Tibial nerve (tissue), 4 donors: ENCODE data around the gene WFDC1. TPM values are rescaled to one million over a fixed set of nuclear protein-coding genes. Genes with fewer than 3 reads are reported as not detected.

Experiments used
- DNase-seq, 2 donors: peaks; one replicate each; pipeline ENCODE4 v3.0.0-alpha.2; 2019; ENCODE audit warnings: low spot score in 2 of 2
- H3K27ac ChIP-seq, 4 donors: fragments of 200-600 bp; sonication (generic) in 3 of 4; one replicate each; pipeline ENCODE4 v1.5.1; 2017 to 2019; ENCODE audit warnings: mild to moderate bottlenecking in 1 of 4
- H3K27me3 ChIP-seq, 2 donors: fragments of 200-600 bp; sonication (generic) in 1 of 2; one replicate each; pipeline versions ENCODE4 v1.5.1 to v1.6.0; 2017 to 2019
- H3K36me3 ChIP-seq, 3 donors: fragments of 200-600 bp; sonication (generic); one replicate each; pipeline ENCODE4 v1.5.1; 2018 to 2019
- H3K4me1 ChIP-seq, 4 donors: fragments of 200-600 bp; sonication (generic) in 3 of 4; one replicate each; pipeline ENCODE4 v1.5.1; 2017 to 2019
- H3K4me3 ChIP-seq, 4 donors: fragments of 200-600 bp; sonication (generic) in 3 of 4; one replicate each; pipeline ENCODE4 v1.5.1; 2017 to 2019; ENCODE audit warnings: mild to moderate bottlenecking in 1 of 4, moderate library complexity in 1 of 4
- H3K9me3 ChIP-seq, 4 donors: fragments of 200-600 bp; sonication (generic) in 3 of 4; one replicate each; pipeline ENCODE4 v1.5.1; 2017 to 2019
- EP300 ChIP-seq, 2 donors: sonication (generic); formaldehyde crosslinking; IDR thresholded peaks; one replicate each; pipeline ENCODE4 v1.6.1; 2017; ENCODE audit warnings: antibody characterized with exemption in 2 of 2, mild to moderate bottlenecking in 1 of 2
- POLR2A ChIP-seq, 2 donors: fragments of 450-650 bp; IDR thresholded peaks; one replicate each; pipeline ENCODE4 v1.6.1; 2017; ENCODE audit warnings: antibody characterized with exemption in 2 of 2, mild to moderate bottlenecking in 2 of 2, moderate library complexity in 2 of 2
- WGBS, 2 donors: methylation state at CpG; one replicate each; pipeline ENCODE4 v1.1.5; 2018; 5-methylcytosine and 5-hydroxymethylcytosine counted together
- total RNA-seq, 4 donors: library from RNA; depleted of rRNA; stranded (reverse); fragments of >200 nt; gene quantifications; one replicate each; pipeline ENCODE4 v1.1.0, GENCODE V29; 2016
- TF ChIP-seq, protein P1 (sequence below), 5 experiments: fragments of 200-600 bp in 3 of 5; fragments of 450-650 bp in 2 of 5; sonication (generic) in 3 of 5; IDR thresholded peaks; one replicate each; pipeline ENCODE4 v1.5.1; 2016 to 2019; ENCODE audit warnings: antibody characterized with exemption in 5 of 5, mild to moderate bottlenecking in 3 of 5, moderate library complexity in 2 of 5

The WFDC1 gene
- total RNA-seq, 4 donors from 2014 or later = 3.5 to 4.6 (median 4.2) TPM

DNA sequence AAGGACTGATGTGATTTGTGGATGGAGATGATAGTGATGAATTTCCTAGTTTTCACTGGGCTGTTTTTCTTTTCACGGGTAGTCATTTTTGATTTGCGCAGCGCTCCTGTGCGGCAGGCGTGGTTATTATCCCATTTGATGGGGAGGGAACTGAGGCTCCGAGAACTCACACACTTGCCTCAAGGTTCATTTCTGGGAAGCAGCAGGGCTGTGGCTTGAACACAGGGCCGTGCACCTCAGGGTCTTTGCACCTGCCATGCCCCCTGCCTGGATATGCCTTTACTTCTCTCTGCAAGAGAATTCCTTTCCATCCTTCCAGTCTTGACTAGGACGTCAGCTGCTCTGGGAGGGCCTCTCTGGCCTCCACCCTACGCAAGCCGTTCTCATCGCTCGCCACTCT, 16.3 kb upstream of the WFDC1 start:
- TF ChIP-seq EP300 (IDR thresholded peaks at IDR 0.05) (no peak), POLR2A (IDR thresholded peaks at IDR 0.05) (no peak)
- TF ChIP-seq, protein P1, sequence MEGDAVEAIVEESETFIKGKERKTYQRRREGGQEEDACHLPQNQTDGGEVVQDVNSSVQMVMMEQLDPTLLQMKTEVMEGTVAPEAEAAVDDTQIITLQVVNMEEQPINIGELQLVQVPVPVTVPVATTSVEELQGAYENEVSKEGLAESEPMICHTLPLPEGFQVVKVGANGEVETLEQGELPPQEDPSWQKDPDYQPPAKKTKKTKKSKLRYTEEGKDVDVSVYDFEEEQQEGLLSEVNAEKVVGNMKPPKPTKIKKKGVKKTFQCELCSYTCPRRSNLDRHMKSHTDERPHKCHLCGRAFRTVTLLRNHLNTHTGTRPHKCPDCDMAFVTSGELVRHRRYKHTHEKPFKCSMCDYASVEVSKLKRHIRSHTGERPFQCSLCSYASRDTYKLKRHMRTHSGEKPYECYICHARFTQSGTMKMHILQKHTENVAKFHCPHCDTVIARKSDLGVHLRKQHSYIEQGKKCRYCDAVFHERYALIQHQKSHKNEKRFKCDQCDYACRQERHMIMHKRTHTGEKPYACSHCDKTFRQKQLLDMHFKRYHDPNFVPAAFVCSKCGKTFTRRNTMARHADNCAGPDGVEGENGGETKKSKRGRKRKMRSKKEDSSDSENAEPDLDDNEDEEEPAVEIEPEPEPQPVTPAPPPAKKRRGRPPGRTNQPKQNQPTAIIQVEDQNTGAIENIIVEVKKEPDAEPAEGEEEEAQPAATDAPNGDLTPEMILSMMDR (IDR thresholded peaks at IDR 0.05) = no peak
- H3K4me3 ChIP-seq = no peak overlapping the region
- DNase-seq = no peak
- 91 to 92% methylated on average over 12 of the region's 12 CpGs for WGBS, 2 donors
- H3K36me3 ChIP-seq = no peaks in the 10 kb centered on the region
- peaks cover 0 to 8% (median under 1%) of the 10 kb centered on the region in 4 donors for H3K4me1 ChIP-seq
- H3K27ac ChIP-seq = no peak overlapping the region
- H3K27me3 ChIP-seq = no peaks in the 10 kb centered on the region
- H3K9me3 ChIP-seq = no peaks in the 10 kb centered on the region

DNA sequence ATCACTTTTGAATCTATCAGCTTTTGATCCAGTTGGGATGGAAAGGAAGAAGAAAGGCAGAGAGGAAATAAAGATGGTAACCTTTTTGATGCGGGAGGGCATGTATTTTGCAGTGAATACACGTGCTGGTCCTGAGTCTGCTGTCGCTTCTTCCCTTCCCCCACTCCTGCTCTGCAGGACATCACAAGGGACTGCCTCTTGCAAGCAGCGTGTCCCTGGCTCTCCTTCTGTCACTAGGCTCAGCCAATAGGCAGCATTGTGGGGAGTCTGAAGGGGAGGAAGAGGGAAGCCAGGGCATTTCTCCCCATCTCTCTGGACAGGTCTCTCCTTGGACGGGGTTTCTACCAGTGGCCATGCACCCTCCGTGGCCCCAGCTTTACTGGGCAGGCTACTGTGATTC, 15.7 kb upstream of the WFDC1 start:
- no peaks in the 10 kb centered on the region for H3K27me3 ChIP-seq
- 38 to 48% methylated on average over 6 of the region's 6 CpGs for whole genome bisulfite sequencing, 2 donors
- no peaks in the 10 kb centered on the region for H3K9me3 ChIP-seq
- H3K36me3 ChIP-seq = no peaks in the 10 kb centered on the region
- H3K4me3 ChIP-seq = no peak overlapping the region
- DNase-seq = no peak
- TF ChIP-seq, protein P1 (IDR thresholded peaks at IDR 0.05) = no peak
- no peak for TF ChIP-seq EP300 (IDR thresholded peaks at IDR 0.05)
- no peak for TF ChIP-seq POLR2A (IDR thresholded peaks at IDR 0.05)
- H3K27ac ChIP-seq = no peak overlapping the region
- peaks cover 0 to 14% (median 5%) of the 10 kb centered on the region in 4 donors for H3K4me1 ChIP-seq

DNA sequence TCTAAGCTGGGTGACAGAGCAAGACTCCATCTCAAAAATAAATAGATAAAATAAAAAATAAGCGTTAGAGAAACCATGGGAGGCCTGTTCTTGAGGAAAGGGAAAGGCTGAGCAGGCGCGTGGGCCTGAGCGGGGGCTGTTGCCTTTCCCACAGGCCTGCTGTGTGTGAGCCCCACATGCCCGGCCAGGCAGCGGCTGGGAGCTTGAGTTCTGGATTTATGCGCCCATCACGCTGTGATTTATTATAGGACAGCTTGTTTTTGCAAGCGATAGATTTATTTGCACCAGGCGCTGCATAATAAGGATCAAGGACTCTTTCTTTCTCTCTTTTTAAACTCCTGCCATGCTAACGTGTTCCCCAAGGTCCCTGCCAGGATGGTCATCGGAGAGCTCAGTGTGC, 14.8 kb upstream of the WFDC1 start:
- H3K4me1 ChIP-seq = peaks cover 0 to 23% (median 12%) of the 10 kb centered on the region in 4 donors
- DNase-seq = no peak
- WGBS, 2 donors = 91 to 94% methylated on average over 12 of the region's 12 CpGs
- no peak overlapping the region for H3K27ac ChIP-seq
- H3K27me3 ChIP-seq = no peaks in the 10 kb centered on the region
- H3K4me3 ChIP-seq = no peak overlapping the region
- H3K9me3 ChIP-seq = no peaks in the 10 kb centered on the region
- no peaks in the 10 kb centered on the region for H3K36me3 ChIP-seq
- TF ChIP-seq EP300 (IDR thresholded peaks at IDR 0.05) = no peak
- TF ChIP-seq POLR2A (IDR thresholded peaks at IDR 0.05) = no peak
- TF ChIP-seq, protein P1 (IDR thresholded peaks at IDR 0.05) = no peak

DNA sequence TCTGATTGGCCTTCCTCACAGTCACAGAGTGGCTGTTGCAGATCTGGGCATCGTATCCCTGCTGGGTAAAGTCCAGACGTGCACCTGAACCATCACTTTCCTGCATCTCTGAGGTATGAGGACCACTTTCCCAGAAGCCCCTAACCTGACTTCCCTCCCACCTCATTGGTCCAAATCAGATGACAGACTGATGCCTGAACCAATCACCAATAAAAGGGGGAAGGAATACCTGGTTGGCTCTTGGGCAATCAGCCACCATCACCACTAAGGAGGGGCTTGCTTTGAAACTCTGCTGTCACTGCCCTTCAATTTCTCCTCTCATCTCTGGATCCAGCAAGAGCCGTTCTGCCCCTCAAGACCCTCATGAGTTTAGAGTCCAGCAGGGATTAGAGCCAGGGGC, 13.6 kb upstream of the WFDC1 start:
- TF ChIP-seq, protein P1 (IDR thresholded peaks at IDR 0.05) = no peak
- TF ChIP-seq EP300 (IDR thresholded peaks at IDR 0.05) (no peak), POLR2A (IDR thresholded peaks at IDR 0.05) (no peak)
- 73 to 95% methylated on average over 1 to 3 of the region's 3 CpGs for WGBS, 2 donors
- H3K4me3 ChIP-seq = no peak overlapping the region
- no peak for DNase-seq
- H3K27me3 ChIP-seq = no peaks in the 10 kb centered on the region
- peaks cover 0 to 31% (median 14%) of the 10 kb centered on the region in 4 donors for H3K4me1 ChIP-seq
- no peak overlapping the region for H3K27ac ChIP-seq
- H3K9me3 ChIP-seq = no peaks in the 10 kb centered on the region
- no peaks in the 10 kb centered on the region for H3K36me3 ChIP-seq

DNA sequence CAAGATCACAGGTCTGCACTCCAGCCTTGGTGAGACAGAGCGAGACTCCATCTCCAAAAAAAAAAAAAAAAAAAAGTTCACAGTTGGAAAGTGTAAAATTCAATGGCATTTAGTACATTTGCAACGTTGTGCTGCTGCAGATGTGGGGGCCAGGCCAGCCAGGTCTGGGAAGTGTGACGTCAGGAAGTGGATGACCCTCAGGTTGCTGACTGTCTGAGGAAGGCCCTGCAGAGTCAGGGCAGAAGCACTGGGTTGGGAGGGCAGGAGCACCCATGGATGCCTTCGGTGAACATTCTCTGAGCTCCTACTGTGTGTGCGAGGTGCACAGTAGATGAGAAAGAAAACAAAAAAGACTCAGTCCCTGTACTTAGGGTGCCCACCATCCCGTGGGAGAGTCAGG, 12.1 kb upstream of the WFDC1 start:
- no peak for DNase-seq
- H3K27me3 ChIP-seq = no peaks in the 10 kb centered on the region

More for the DNA sequence above, 12.1 kb upstream of the WFDC1 start:
- peaks cover 0 to 43% (median 14%) of the 10 kb centered on the region in 4 donors for H3K4me1 ChIP-seq
- H3K9me3 ChIP-seq = no peaks in the 10 kb centered on the region
- no peak overlapping the region for H3K4me3 ChIP-seq
- H3K27ac ChIP-seq = no peak overlapping the region
- no peak for TF ChIP-seq POLR2A (IDR thresholded peaks at IDR 0.05)
- TF ChIP-seq, protein P1 (IDR thresholded peaks at IDR 0.05) = no peak
- no peaks in the 10 kb centered on the region for H3K36me3 ChIP-seq
- 60 to 67% methylated on average over 5 to 6 of the region's 6 CpGs for WGBS, 2 donors
